Sigmoid colon (tissue), 7 donors: ENCODE data around the gene IFNA2. TPM values are rescaled to one million over a fixed set of nuclear protein-coding genes. Genes with fewer than 3 reads are reported as not detected.
"Not testable (repeated sequence)": the region's sequence is repeated elsewhere in the genome, so short reads cannot be mapped to it uniquely, and the experiment has no call there.

Experiments
- DNase-seq: peaks from one replicate; pipeline ENCODE4 v3.0.0-alpha.2; 2019
- H3K27ac ChIP-seq, 4 donors: fragments of 200-600 bp; sonication (generic); one replicate each; pipeline ENCODE4 v1.5.1; 2016 to 2019; ENCODE audit warnings: mild to moderate bottlenecking in 1 of 4
- H3K27me3 ChIP-seq, 3 donors: fragments of 200-600 bp; sonication (generic); one replicate each; pipeline ENCODE4 v1.5.1; 2019; ENCODE audit warnings: mild to moderate bottlenecking in 1 of 3
- H3K36me3 ChIP-seq, 4 donors: fragments of 200-600 bp; sonication (generic); one replicate each; pipeline ENCODE4 v1.5.1; 2016 to 2019
- H3K4me1 ChIP-seq, 4 donors: fragments of 200-600 bp; sonication (generic); one replicate each; pipeline ENCODE4 v1.5.1; 2017 to 2019
- H3K4me3 ChIP-seq, 4 donors: fragments of 200-600 bp; sonication (generic); one replicate each; pipeline ENCODE4 v1.5.1; 2017 to 2019; ENCODE audit warnings: mild to moderate bottlenecking in 2 of 4, moderate library complexity in 1 of 4
- H3K9me3 ChIP-seq, 4 donors: fragments of 200-600 bp in 3 of 4; sonication (generic) in 3 of 4; one replicate each; pipeline versions ENCODE4 v1.5.1 to v1.6.1; 2013 to 2019
- EP300 ChIP-seq, 4 donors: sonication (generic); formaldehyde crosslinking; IDR thresholded peaks; one replicate each; pipeline ENCODE4 v1.6.1; 2017; ENCODE audit warnings: antibody characterized with exemption in 4 of 4
- POLR2A ChIP-seq, 2 donors: fragments of 450-650 bp; IDR thresholded peaks; one replicate each; pipeline ENCODE4 v1.6.1; 2016; ENCODE audit warnings: antibody characterized with exemption in 2 of 2, mild to moderate bottlenecking in 2 of 2, moderate library complexity in 2 of 2
- POLR2AphosphoS5 ChIP-seq, 4 donors: sonication (generic); formaldehyde crosslinking; IDR thresholded peaks; one replicate each; pipeline ENCODE4 v1.6.1; 2017; ENCODE audit warnings: antibody characterized with exemption in 4 of 4
- WGBS, 2 donors: extraction: QIAGEN DNeasy Blood & Tissue Kit; methylation state at CpG; one replicate each; pipeline ENCODE4 v1.1.7; 2013; 5-methylcytosine and 5-hydroxymethylcytosine counted together
- intact Hi-C: fragments of 100-400 bp; cut with DNase I; formaldehyde crosslinking; loops from one replicate; pipeline ENCODE4 v1.15.1; 2023
- polyA plus RNA-seq, 3 donors: library from polyadenylated mRNA; stranded (reverse); fragments of 200-250 nt; gene quantifications; one replicate each; pipeline ENCODE4 v1.2.3, GENCODE V29; 2013
- total RNA-seq, 4 donors: library from RNA; depleted of rRNA; stranded (reverse); fragments of >200 nt; gene quantifications; one replicate each; pipeline ENCODE4 v1.1.0, GENCODE V29; 2016
- TF ChIP-seq, protein P1 (sequence below), 4 experiments: fragments of 450-650 bp in 3 of 4; fragments of 200-600 bp in 1 of 4; IDR thresholded peaks; one replicate each; pipeline ENCODE4 v1.5.1; 2016 to 2019; ENCODE audit warnings: antibody characterized with exemption in 4 of 4, mild to moderate bottlenecking in 3 of 4, moderate library complexity in 2 of 4
- donor health status: healthy with polysubstance abuse.
- donor health status: Bipolar disorder and iron deficiency.
- donor health status: healthy.

The IFNA2 gene
- total and polyA plus RNA-seq, 7 donors = 0.06 to 0.33 TPM; not detected in 5

GRCh38 chr9:21383627-21384026 is 1.6 kb downstream of the IFNA2 start:
- DNase-seq = no peak
- Histone ChIP-seq H3K4me1 (no peaks in the 10 kb centered on the region), H3K4me3 (no peak overlapping the region), H3K36me3 (no peaks in the 10 kb centered on the region), H3K9me3 (no peaks in the 10 kb centered on the region), H3K27ac (no peak overlapping the region), H3K27me3 (peaks cover 0 to 3% (median 0%) of the 10 kb centered on the region in 3 donors)
- TF ChIP-seq POLR2A (IDR thresholded peaks at IDR 0.05) = no peak
- TF ChIP-seq POLR2AphosphoS5 (IDR thresholded peaks at IDR 0.05) = no peak
- TF ChIP-seq, protein P1, sequence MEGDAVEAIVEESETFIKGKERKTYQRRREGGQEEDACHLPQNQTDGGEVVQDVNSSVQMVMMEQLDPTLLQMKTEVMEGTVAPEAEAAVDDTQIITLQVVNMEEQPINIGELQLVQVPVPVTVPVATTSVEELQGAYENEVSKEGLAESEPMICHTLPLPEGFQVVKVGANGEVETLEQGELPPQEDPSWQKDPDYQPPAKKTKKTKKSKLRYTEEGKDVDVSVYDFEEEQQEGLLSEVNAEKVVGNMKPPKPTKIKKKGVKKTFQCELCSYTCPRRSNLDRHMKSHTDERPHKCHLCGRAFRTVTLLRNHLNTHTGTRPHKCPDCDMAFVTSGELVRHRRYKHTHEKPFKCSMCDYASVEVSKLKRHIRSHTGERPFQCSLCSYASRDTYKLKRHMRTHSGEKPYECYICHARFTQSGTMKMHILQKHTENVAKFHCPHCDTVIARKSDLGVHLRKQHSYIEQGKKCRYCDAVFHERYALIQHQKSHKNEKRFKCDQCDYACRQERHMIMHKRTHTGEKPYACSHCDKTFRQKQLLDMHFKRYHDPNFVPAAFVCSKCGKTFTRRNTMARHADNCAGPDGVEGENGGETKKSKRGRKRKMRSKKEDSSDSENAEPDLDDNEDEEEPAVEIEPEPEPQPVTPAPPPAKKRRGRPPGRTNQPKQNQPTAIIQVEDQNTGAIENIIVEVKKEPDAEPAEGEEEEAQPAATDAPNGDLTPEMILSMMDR (IDR thresholded peaks at IDR 0.05) = no peak
- TF ChIP-seq EP300 (IDR thresholded peaks at IDR 0.05) = no peak
- 57 to 66% methylated on average over 4 of the region's 4 CpGs for whole genome bisulfite sequencing, 2 donors
- intact Hi-C loops = no loop called here

DNA sequence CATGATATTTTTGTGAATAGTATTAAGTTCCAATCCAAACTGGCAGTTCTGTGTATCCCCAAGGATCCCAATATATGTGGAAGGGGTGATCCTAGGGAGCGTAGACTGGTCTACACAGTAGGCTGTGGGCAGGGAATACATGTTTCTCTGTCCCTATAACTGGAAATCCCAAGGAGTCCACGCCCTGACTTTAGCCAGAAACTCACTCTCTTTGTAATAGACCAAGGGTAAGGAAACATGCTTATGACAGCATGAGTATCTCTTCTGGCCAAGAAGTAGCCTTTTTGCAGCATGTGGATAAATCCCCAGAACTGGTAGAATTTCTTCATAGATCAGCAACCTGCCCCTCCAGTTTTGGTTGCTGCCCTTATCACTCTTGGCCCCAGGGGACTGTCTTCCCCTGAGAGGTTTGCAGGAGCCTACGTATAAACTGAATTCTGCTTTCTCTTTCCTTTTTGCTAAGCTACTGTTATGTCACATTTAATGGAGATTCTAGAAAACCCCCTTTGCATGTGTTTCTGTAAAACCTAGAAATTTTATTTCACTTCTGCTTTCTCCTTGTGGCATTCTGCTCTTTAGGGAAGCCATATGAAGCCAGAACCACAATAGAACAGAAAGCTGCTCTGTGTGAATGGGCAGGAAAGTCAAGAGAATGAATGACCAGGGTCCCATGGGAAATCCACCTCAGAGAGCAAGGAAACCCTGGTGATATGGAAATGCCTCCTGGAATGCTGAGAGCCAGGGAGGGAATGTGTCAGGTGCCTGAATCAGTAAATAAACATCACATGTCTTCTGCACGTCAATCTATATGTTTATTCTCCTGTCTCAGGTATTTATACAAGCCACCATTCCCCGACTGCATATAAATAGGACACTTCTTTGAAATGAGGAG is 3.5 kb downstream of the IFNA2 start:
- DNase-seq = no peak
- Histone ChIP-seq H3K9me3 (no peaks in the 10 kb centered on the region), H3K27me3 (no peaks in the 10 kb centered on the region), H3K4me1 (no peaks in the 10 kb centered on the region), H3K36me3 (no peaks in the 10 kb centered on the region), H3K4me3 (no peak overlapping the region), H3K27ac (no peak overlapping the region)
- TF ChIP-seq, protein P1 (IDR thresholded peaks at IDR 0.05) = no peak
- TF ChIP-seq POLR2AphosphoS5 (IDR thresholded peaks at IDR 0.05) (no peak), POLR2A (IDR thresholded peaks at IDR 0.05) (no peak)
- intact Hi-C loops = no loop called here
- WGBS, 2 donors = 47 to 56% methylated on average over 5 of the region's 5 CpGs

DNA sequence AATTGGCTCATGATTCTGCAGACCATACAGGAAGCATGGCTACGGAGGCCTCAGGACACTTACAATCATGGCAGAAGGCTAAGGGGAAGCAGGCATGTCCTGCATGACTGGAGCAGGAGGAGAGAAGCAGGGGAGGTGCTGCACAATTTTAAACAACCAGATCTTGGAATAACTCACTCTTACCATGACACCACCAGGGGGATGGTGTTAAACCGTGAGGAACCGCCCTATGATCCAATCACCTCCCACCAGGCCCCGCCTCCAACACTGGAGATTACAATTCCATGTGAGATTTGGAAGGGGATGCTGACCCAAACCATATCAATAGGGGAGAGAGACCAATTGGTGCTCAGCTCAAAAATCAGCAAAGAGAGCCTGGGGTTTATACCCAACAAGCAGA is 13.7 kb downstream of the IFNA2 start:
- H3K27ac ChIP-seq, intact Hi-C loops: not testable (repeated sequence)
- 74 to 86% methylated on average over 4 of the region's 4 CpGs for WGBS, 2 donors

GRCh38 chr9:21367957-21368356 is 17.2 kb downstream of the IFNA2 start, which contains the start of gene IFNA13:
IFNA13 (minus strand) TSS chr9:21368057; CDS start chr9:21368010, 47 bp downstream.
- no peaks in the 10 kb centered on the region for H3K9me3 ChIP-seq
- intact Hi-C loops = no loop called here
- WGBS, 2 donors = 90 to 93% methylated on average over 3 of the region's 3 CpGs
- H3K4me3 ChIP-seq = no peak within 1 kb of the TSS
- no peaks in the 10 kb centered on the region for H3K36me3 ChIP-seq
- H3K4me1 ChIP-seq = no peaks in the 10 kb centered on the region
- H3K27me3 ChIP-seq = no peaks in the 10 kb centered on the region
- no peak for DNase-seq
- no peak within 1 kb of the TSS for H3K27ac ChIP-seq
- TF ChIP-seq POLR2A (IDR thresholded peaks at IDR 0.05) (no peak), EP300 (IDR thresholded peaks at IDR 0.05) (no peak), POLR2AphosphoS5 (IDR thresholded peaks at IDR 0.05) (no peak)
- TF ChIP-seq, protein P1 (IDR thresholded peaks at IDR 0.05) = no peak

More for the DNA sequence above, 13.7 kb downstream of the IFNA2 start:
- not testable (repeated sequence) for H3K4me1 ChIP-seq, H3K27me3 ChIP-seq, H3K36me3 ChIP-seq, DNase-seq, H3K4me3 ChIP-seq, H3K9me3 ChIP-seq

DNA sequence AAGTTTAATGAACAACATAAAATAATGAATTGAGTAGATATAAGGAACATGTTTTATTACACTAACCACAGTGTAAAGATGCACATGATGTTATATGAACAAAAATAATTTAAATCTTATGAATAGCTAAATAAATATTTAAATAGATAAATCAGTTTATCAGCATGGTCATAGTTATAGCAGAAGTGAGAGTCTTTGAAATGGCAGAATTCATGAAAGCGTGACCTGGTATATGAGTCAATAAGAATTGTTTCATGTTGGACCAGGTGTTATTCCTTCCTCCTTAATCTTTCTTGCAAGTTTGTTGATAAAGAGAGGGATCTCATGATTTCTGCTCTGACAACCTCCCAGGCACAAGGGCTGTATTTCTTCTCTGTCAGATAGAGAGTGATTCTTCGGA is 18.0 kb downstream of the IFNA2 start:
- WGBS, 2 donors = 83 to 89% methylated on average over 1 of the region's 2 CpGs
- H3K27me3 ChIP-seq, DNase-seq, H3K4me3 ChIP-seq, H3K36me3 ChIP-seq, H3K9me3 ChIP-seq, intact Hi-C loops, H3K4me1 ChIP-seq, H3K27ac ChIP-seq: not testable (repeated sequence)
